ENCODE measurements around the gene CLHC1.
A peak's percentile ranks its signal among the peaks of the same experiment; 100 is the strongest.
"Not testable (repeated sequence)": the region's sequence is repeated elsewhere in the genome, so short reads cannot be mapped to it uniquely, and the experiment has no call there.

Gene CLHC1

DNA sequence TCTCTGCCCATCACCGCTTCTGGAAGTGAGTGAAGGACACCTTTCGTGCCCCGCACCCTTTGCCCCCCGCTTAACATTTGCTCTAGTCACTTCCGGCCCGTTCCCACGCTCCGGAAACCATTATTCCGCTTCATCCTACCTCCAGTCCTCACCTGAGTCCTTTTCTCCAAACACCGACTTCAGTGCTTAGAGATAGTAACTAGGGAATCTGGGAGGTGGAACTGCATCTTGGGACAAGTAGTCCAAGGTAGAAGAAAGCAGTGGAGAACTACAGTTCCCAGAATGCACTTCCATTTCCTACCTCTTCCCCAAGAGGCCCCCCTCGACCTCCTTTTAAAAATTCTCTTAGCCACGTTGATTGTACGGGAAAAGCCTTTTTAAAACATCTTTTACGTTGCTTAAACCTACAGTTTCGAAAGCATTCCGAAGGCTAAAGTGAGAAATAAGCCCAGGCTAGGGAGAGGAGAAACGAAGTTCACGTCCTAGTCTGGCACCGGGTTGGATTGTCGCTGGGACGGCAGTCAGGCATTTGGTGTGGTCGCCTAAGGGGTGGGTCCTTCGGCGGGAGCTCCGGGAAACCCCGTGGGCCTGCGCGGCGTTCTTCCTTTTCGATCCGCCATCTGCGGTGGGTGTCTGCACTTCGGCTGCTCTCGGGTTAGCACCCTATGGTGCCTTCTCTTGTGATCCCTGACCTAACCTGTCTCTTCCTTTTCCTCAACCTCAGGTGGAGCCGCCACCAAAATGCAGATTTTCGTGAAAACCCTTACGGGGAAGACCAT, at the start of gene CLHC1, which contains the start of gene RPS27A:
TSS of gene CLHC1 (minus strand) at position 210 of the 779 bp plus-strand sequence. CDS start 9,882 bp downstream, outside the sequence.
TSS of gene RPS27A (plus strand) at position 605 of the 779 bp plus-strand sequence. CDS start at position 742, 137 bp downstream.
- peak; percentile 99 for DNase-seq

DNA sequence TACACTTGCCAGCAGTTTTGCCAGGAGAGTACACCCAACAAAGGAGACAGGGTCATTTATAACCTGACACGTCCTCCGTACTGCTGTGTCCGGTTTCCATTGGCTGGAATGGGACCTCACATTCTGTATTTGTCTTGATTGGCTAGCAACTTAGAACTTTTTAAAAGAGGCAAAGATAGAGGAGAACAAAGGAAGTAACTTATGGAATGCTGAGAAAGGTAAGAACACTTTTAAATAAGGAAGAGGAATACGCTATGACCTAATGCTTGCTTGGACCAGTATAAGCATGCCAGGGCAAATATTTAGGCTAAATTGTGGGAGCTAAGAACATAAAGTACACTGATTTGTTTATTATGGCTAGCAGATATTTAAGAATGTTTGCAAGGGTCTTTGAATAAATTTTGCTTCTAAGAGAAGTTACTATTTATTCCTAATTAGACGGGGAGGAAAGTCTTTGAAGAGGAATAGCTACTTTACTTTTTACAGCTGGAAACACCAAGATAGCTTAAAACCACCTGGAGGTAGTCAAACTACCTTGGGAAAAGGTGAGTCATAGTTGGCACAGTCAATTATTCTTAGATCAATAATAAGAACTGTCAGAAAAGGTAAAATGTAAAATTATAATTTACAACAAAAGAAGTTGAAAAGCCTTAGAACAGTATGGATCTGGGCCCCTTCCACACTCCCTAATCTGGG, 48.9 kb upstream of the CLHC1 start:
- not testable (repeated sequence) for DNase-seq

GRCh38 chr2:55279859-55280424, 47.8 kb upstream of the CLHC1 start:
- DNase-seq: peak; percentile 7

GRCh38 chr2:55279214-55279835, 47.2 kb upstream of the CLHC1 start:
- peak; percentile 36 for DNase-seq

DNA sequence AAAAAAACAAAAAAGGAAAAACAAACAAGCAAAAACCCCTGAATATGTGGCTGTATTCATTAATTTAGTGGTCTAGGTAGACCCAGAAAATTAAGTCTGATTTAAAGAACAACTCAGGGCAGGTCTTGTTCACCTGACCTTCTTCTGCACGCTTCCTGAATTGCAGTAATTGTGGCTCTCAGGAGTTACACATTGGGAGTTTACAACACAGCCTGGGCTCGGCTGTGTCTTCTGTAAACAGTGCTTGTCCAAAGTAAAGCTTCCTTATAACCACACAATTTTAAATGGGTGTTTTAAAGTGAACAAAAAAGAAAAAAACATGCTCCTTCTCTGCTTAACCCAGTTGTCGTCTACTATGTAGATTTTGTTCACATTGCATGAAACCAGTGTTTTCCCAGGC, 45.2 kb upstream of the CLHC1 start:
- no peak for DNase-seq

DNA sequence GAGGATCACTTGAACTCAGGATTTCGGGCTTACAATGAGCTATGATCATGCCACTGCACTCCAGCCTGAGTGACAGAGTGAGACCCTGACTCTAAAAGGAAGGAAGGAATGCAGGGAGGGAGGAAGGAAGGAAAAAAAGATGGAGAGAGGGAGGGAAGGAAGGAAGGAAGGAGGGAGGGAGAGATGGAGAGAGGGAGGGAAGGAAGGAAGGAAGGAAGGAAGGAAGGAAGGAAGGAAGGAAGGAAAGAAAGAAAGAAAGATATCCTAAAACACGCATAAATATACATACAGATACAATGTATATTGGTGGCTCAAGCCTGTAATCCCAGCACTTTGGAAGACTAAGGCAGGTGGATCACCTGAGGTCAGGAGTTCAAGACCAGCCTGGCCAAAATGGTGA, 42.3 kb upstream of the CLHC1 start:
- DNase-seq: not testable (repeated sequence)

- DNase-seq: no peak
These were observed 37.5 kb upstream of the CLHC1 start for GRCh38 chr2:55269645-55269990.

DNA sequence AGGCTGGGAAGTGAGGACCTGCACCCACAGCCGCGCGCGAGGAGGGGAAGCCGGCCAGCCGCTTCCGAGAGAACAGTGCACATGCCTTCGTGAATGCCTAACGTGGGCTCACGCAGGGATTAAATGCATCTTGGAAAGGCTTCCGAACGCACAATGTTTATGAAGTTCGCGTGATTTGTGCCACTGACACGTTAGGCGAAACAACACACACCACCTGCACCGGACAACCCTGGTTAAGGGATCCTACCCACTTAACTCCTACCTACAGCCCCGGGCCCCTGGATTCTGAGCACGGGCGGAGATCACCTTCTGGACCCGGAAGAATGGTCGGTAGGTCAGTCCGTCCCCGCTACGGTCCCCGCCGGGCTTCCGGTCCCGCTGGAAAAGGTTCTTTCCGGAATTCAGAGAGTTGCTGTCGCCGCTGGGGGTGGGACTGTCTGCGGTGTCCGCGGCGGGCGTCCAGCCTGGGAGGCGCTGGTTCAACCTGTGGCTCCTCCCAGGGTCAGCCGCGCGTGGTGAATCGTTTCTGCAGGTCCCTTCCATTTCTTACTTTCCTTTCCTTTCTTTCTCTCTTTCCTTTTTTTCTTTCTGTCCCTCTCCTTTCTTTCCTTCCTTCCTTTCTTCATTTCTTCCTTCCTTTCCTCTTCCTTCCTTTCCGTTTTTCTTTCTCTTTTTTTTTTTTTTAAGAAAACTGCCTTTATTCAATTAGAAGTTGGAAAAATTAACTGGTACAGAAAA, 37.0 kb upstream of the CLHC1 start, which contains the start of gene MTIF2:
TSS of gene MTIF2 (minus strand) at position 325 of the 738 bp plus-strand sequence. CDS start 5,373 bp downstream, outside the sequence.
- peak; percentile 96 for DNase-seq

DNA sequence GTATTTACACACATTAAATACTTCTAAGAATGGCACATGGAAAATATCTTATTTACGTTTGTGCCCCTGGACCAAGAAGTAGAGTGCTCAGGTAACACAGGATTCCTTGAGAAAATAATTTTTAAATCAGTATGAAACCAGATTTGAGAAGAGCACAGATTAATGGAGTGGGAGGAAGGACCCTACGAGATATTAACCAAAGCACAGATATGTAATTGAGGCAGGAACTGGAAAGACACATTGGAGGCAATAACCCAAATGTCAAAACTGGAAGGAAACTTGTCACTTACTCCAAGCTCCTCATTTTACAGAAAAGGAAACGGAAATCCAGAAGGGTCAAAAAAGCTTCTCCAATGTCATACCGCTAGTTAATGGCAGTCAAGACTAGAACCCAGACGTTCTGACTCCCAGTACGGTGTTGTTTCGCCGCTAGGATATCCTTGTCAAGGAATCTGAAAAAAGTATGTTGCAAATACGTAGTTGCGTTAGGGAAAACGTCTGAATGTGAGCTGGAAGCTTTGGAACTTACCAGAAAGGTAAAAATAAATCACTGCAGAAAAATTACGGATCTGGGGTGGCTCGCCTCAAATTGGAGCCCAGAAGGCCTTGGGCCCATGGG, 36.3 kb upstream of the CLHC1 start:
- no peak for DNase-seq

GRCh38 chr2:55259586-55259985, 27.5 kb upstream of the CLHC1 start:
- not testable (repeated sequence) for DNase-seq

DNA sequence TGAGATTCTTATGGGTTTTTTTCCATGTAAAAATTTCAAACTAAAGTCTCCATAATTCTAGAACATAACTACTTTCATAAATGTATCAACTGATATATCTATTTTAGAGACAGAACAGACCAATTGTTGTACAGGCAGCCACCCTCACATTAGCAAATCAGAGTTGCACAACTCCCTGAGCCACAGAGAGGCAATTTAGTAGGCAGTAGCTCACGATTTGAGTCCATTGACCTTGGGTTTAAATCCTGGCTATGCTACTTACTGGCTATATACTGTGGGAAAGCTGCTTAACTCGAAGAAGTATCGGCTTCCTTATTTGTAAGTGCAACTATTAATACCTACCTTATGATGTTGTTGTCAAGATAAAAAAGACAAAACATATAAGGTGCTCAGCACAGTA, 20.7 kb upstream of the CLHC1 start:
- DNase-seq: no peak

DNA sequence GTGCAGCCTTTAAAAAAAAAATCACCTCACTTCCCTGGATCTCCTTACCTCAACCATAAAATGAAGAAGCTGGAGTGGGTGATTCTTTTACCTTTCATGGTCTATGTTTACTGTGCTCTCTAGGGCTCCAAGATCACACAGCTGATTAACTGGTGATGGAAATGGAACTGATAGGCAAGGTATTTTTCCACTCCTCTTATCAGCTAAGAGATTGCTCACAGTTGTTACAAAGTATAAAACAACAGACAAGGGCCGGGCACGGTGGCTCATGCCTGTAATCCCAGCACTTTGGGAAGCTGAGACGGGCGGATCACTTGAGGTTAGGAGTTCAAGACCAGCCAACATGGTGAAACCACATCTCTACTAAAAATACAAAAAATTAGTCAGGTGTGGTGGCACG, 14.9 kb upstream of the CLHC1 start:
- no peak for DNase-seq

DNA sequence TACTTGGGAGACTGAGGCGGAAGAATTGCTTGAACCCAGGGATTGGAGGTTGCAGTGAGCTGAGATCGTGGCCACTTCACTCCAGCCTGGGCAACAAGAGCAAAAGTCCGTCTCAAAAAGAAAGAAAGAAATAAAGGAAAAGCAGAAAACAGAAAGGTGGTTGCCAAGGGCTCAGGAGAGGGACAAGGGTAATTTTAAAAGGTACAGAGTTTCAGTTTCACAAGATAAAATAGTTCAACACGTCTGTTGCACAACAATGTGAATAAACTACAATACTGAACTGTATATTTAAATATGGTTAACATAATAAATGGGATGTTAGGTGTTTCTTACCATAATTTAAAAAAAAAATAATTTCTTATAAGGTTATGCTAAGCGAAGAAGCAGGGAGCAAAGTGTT, 13.3 kb upstream of the CLHC1 start:
- DNase-seq: no peak

- DNase-seq: no peak
These were observed 10.5 kb upstream of the CLHC1 start for GRCh38 chr2:55242617-55243016.

GRCh38 chr2:55241582-55241981, 9.5 kb upstream of the CLHC1 start:
- not testable (repeated sequence) for DNase-seq

- DNase-seq: no peak
These were observed 7.6 kb upstream of the CLHC1 start for GRCh38 chr2:55239656-55240222.

- no peak for DNase-seq
These were observed 5.0 kb upstream of the CLHC1 start for GRCh38 chr2:55236992-55237543.

DNA sequence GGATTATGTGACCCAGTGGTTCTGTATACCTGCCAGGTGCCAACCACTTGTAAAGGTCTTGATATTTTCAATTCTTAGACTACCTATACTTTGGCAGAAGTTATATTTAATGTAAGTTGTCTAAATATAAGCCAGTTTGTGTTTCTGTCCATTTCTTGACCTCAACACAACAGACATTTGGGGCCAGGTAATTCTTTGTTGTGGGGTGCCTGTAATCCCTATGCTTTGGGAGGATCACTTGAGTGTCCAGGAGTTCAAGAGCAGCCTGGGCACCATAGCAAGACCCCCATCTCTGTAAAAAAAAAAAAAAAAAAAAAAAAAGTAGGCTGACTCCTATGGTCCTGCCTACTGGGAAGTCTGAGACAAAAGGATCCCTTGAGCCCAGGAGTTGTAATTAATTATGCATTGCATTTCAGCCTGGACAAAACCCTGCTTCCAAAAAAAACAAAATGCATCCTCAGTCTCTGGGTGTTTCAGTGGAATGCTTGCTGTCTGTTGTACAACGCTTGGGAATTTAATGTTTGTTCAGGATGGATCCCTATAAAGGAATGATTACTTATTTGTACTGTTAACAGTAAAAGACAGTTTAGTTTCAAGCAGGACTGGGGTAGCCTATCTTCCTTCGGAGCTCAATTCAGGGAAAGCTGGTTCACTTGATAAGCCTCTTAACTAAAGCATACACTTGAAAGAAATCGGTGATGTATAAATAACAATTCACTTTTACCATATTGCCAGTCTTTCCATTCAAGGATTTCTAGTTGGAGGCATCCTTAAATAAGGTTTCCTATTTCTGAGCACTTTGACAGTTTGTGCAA, 3.8 kb upstream of the CLHC1 start:
- DNase-seq: no peak

DNA sequence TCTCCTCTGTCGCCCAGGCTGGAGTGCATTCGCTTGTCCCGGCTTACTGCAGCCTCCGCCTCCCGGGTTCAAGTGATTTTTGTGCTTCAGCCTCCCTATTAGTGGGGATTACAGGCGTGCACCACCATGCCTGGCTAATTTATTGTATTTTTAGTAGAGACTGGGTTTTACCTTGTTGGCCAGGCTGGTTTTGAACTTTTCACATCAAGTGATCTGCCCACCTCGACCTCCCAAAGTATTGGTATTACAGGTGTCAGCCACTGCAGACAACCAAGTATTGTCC, 1.5 kb upstream of the CLHC1 start:
- no peak for DNase-seq

- no peak for DNase-seq
These were observed 967 bp upstream of the CLHC1 start for GRCh38 chr2:55232863-55233657.
